Activated T-helper 17 cell treated with anti-CD3 and anti-CD28 coated beads, Interleukin-2, amount 50 U/mL, for 72 hours (primary cell): ENCODE data around the gene NUP98. TPM values are rescaled to one million over a fixed set of nuclear protein-coding genes. Genes with fewer than 3 reads are reported as not detected.
"Not testable (repeated sequence)": the region's sequence is repeated elsewhere in the genome, so short reads cannot be mapped to it uniquely, and the experiment has no call there.

Source experiments
- ATAC-seq: fragments of 150-1000 bp; cut with Tn5 transposase; replicated peaks from 2 replicates; pipeline ENCODE4 v1.10.0; 2021; ENCODE audit warnings: mild to moderate bottlenecking, moderate library complexity
- H3K27ac Mint-ChIP-seq: one replicate; pipeline ENCODE4 v1.8.0; 2022; ENCODE audit warnings: mixed read lengths
- H3K27me3 Mint-ChIP-seq: one replicate; pipeline ENCODE4 v1.8.0; 2022; ENCODE audit warnings: mixed read lengths
- H3K36me3 Mint-ChIP-seq: one replicate; pipeline ENCODE4 v1.8.0; 2022; ENCODE audit warnings: low read depth, mild to moderate bottlenecking, mixed read lengths
- H3K4me1 Mint-ChIP-seq: one replicate; pipeline ENCODE4 v1.8.0; 2022; ENCODE audit warnings: mixed read lengths
- H3K4me3 Mint-ChIP-seq: one replicate; pipeline ENCODE4 v1.8.0; 2022; ENCODE audit warnings: mild to moderate bottlenecking, mixed read lengths
- H3K9me3 Mint-ChIP-seq: one replicate; pipeline ENCODE4 v1.8.0; 2022; ENCODE audit warnings: mixed read lengths
- total RNA-seq, 2 donors: library from RNA; stranded (reverse); gene quantifications; one replicate each; pipeline ENCODE4 v1.2.3, GENCODE V29; 2022

The NUP98 gene
- total RNA-seq, 2 donors from 2014 or later, result 126 to 149 TPM

- peaks cover 58% of the 10 kb centered on the region for H3K36me3 Mint-ChIP-seq
- no peaks in the 10 kb centered on the region for H3K9me3 Mint-ChIP-seq
- peaks cover 14% of the 10 kb centered on the region for H3K4me1 Mint-ChIP-seq
- ATAC-seq, result peak; percentile 29
- H3K27ac Mint-ChIP-seq, result peak overlapping the region; percentile 99
- peak overlapping the region; percentile 96 for H3K4me3 Mint-ChIP-seq
- no peaks in the 10 kb centered on the region for H3K27me3 Mint-ChIP-seq
Measured at GRCh38 chr11:3796801-3797328, 489 bp downstream of the NUP98 start.

- H3K4me1 Mint-ChIP-seq, result peaks cover 14% of the 10 kb centered on the region
- peak overlapping the region; percentile 96 for H3K4me3 Mint-ChIP-seq
- no peaks in the 10 kb centered on the region for H3K27me3 Mint-ChIP-seq
- ATAC-seq, result no peak
- H3K9me3 Mint-ChIP-seq, result no peaks in the 10 kb centered on the region
- peak overlapping the region; percentile 99 for H3K27ac Mint-ChIP-seq
- peaks cover 63% of the 10 kb centered on the region for H3K36me3 Mint-ChIP-seq
Measured at GRCh38 chr11:3796346-3796745, 1.0 kb downstream of the NUP98 start.

- no peaks in the 10 kb centered on the region for H3K27me3 Mint-ChIP-seq
- no peak for ATAC-seq
- H3K4me3 Mint-ChIP-seq, result peak overlapping the region; percentile 96
- no peaks in the 10 kb centered on the region for H3K9me3 Mint-ChIP-seq
- H3K27ac Mint-ChIP-seq, result peak overlapping the region; percentile 99
- peaks cover 67% of the 10 kb centered on the region for H3K36me3 Mint-ChIP-seq
- H3K4me1 Mint-ChIP-seq, result peaks cover 14% of the 10 kb centered on the region
Measured at GRCh38 chr11:3796002-3796311, 1.4 kb downstream of the NUP98 start.

GRCh38 chr11:3795131-3796001 lies 2.0 kb downstream of the NUP98 start:
- H3K4me3 Mint-ChIP-seq, result peak overlapping the region; percentile 96
- no peaks in the 10 kb centered on the region for H3K9me3 Mint-ChIP-seq
- no peak for ATAC-seq
- H3K27me3 Mint-ChIP-seq, result no peaks in the 10 kb centered on the region
- peaks cover 14% of the 10 kb centered on the region for H3K4me1 Mint-ChIP-seq
- H3K27ac Mint-ChIP-seq, result peak overlapping the region; percentile 99
- H3K36me3 Mint-ChIP-seq, result peaks cover 73% of the 10 kb centered on the region

- ATAC-seq, H3K27ac Mint-ChIP-seq, H3K27me3 Mint-ChIP-seq, H3K9me3 Mint-ChIP-seq, H3K4me1 Mint-ChIP-seq: not testable (repeated sequence)
- Mint-ChIP-seq H3K36me3 (peaks cover 79% of the 10 kb centered on the region), H3K4me3 (peak overlapping the region; percentile 96)
Measured at GRCh38 chr11:3794387-3794786, 3.0 kb downstream of the NUP98 start.

GRCh38 chr11:3786781-3787428 lies 10.4 kb downstream of the NUP98 start:
- Mint-ChIP-seq H3K36me3 (peaks cover 87% of the 10 kb centered on the region), H3K4me1 (peaks cover 47% of the 10 kb centered on the region), H3K4me3 (peak overlapping the region; percentile 77), H3K9me3 (no peaks in the 10 kb centered on the region), H3K27ac (peak overlapping the region; percentile 95), H3K27me3 (no peaks in the 10 kb centered on the region)
- no peak for ATAC-seq

- Mint-ChIP-seq H3K4me1 (peaks cover 42% of the 10 kb centered on the region), H3K27me3 (no peaks in the 10 kb centered on the region), H3K36me3 (peaks cover 90% of the 10 kb centered on the region), H3K9me3 (no peaks in the 10 kb centered on the region), H3K4me3 (peak overlapping the region; percentile 77), H3K27ac (peak overlapping the region; percentile 56)
- ATAC-seq, result no peak
Measured at GRCh38 chr11:3783611-3784010, 13.7 kb downstream of the NUP98 start.

GRCh38 chr11:3782963-3783362 lies 14.4 kb downstream of the NUP98 start:
- H3K4me3 Mint-ChIP-seq, result peak overlapping the region; percentile 77
- no peaks in the 10 kb centered on the region for H3K9me3 Mint-ChIP-seq
- peak overlapping the region; percentile 73 for H3K27ac Mint-ChIP-seq

GRCh38 chr11:3781423-3781822 lies 15.9 kb downstream of the NUP98 start:
- no peak for ATAC-seq
- H3K36me3 Mint-ChIP-seq, result peaks cover 93% of the 10 kb centered on the region
- H3K4me3 Mint-ChIP-seq, result no peak overlapping the region
- H3K27me3 Mint-ChIP-seq, result no peaks in the 10 kb centered on the region
- no peaks in the 10 kb centered on the region for H3K9me3 Mint-ChIP-seq
- peak overlapping the region; percentile 63 for H3K27ac Mint-ChIP-seq
- peaks cover 30% of the 10 kb centered on the region for H3K4me1 Mint-ChIP-seq

More at GRCh38 chr11:3782963-3783362, 14.4 kb downstream of the NUP98 start:
- peaks cover 93% of the 10 kb centered on the region for H3K36me3 Mint-ChIP-seq
- no peak for ATAC-seq
- peaks cover 40% of the 10 kb centered on the region for H3K4me1 Mint-ChIP-seq
- no peaks in the 10 kb centered on the region for H3K27me3 Mint-ChIP-seq

- Mint-ChIP-seq H3K4me1 (peaks cover 6% of the 10 kb centered on the region), H3K27me3 (no peaks in the 10 kb centered on the region), H3K27ac (no peak overlapping the region), H3K36me3 (peaks cover 99% of the 10 kb centered on the region), H3K4me3 (no peak overlapping the region), H3K9me3 (no peaks in the 10 kb centered on the region)
- ATAC-seq, result no peak
Measured at GRCh38 chr11:3775736-3776406, 21.5 kb downstream of the NUP98 start.

GRCh38 chr11:3773180-3773579 lies 24.2 kb downstream of the NUP98 start:
- no peaks in the 10 kb centered on the region for H3K27me3 Mint-ChIP-seq
- ATAC-seq, result no peak
- peaks cover 6% of the 10 kb centered on the region for H3K4me1 Mint-ChIP-seq
- no peaks in the 10 kb centered on the region for H3K9me3 Mint-ChIP-seq
- no peak overlapping the region for H3K4me3 Mint-ChIP-seq
- H3K36me3 Mint-ChIP-seq, result peaks cover 99% of the 10 kb centered on the region
- H3K27ac Mint-ChIP-seq, result no peak overlapping the region

- no peak for ATAC-seq
- Mint-ChIP-seq H3K4me3 (no peak overlapping the region), H3K9me3 (no peaks in the 10 kb centered on the region), H3K4me1 (peaks cover 6% of the 10 kb centered on the region), H3K27ac (no peak overlapping the region), H3K27me3 (no peaks in the 10 kb centered on the region), H3K36me3 (peaks cover 100% of the 10 kb centered on the region)
Measured at GRCh38 chr11:3767536-3767935, 29.8 kb downstream of the NUP98 start.

GRCh38 chr11:3766836-3767235 lies 30.5 kb downstream of the NUP98 start:
- not testable (repeated sequence) for H3K4me3 Mint-ChIP-seq, H3K27me3 Mint-ChIP-seq, H3K9me3 Mint-ChIP-seq, H3K4me1 Mint-ChIP-seq, H3K27ac Mint-ChIP-seq, ATAC-seq
- H3K36me3 Mint-ChIP-seq, result peaks cover 100% of the 10 kb centered on the region

- Mint-ChIP-seq H3K27me3 (no peaks in the 10 kb centered on the region), H3K4me3 (no peak overlapping the region), H3K27ac (no peak overlapping the region), H3K4me1 (no peaks in the 10 kb centered on the region), H3K9me3 (no peaks in the 10 kb centered on the region), H3K36me3 (peaks cover 100% of the 10 kb centered on the region)
- no peak for ATAC-seq
Measured at GRCh38 chr11:3764266-3764665, 33.1 kb downstream of the NUP98 start.
